Psoas muscle (tissue), 8 donors: ENCODE data around the gene CPNE1. TPM values are rescaled to one million over a fixed set of nuclear protein-coding genes. Genes with fewer than 3 reads are reported as not detected.
A peak's percentile ranks its signal among the peaks of the same experiment; 100 is the strongest.

ENCODE experiments used
- ATAC-seq, 4 donors: fragments of 200-7000 bp; cut with Tn5 transposase; one replicate each; pipeline ENCODE4 v1.9.1; 2020; ENCODE audit warnings: moderate library complexity in 3 of 4, mild to moderate bottlenecking in 2 of 4
- DNase-seq, 2 donors: peaks; one replicate each; pipeline ENCODE4 v3.0.0-alpha.2; 2020
- H3K27ac ChIP-seq: fragments of 200-600 bp; one replicate; pipeline ENCODE4 v1.8.0; 2022
- H3K27me3 ChIP-seq, 3 donors: fragments of 200-600 bp in 1 of 3; one replicate each; pipeline versions ENCODE4 v1.6.1 to v1.8.0; 2013 to 2022; ENCODE audit warnings: low read length in 2 of 3, mild to moderate bottlenecking in 2 of 3, moderate library complexity in 1 of 3; ENCODE audit not compliant: insufficient read depth in 3 of 3
- H3K36me3 ChIP-seq, 2 donors: fragments of 200-600 bp in 1 of 2; one replicate each; pipeline versions ENCODE4 v1.6.1 to v1.8.0; 2013 to 2022; ENCODE audit warnings: low read depth in 1 of 2, mild to moderate bottlenecking in 1 of 2, moderate library complexity in 1 of 2; ENCODE audit not compliant: insufficient read depth in 1 of 2
- H3K4me1 ChIP-seq: fragments of 200-600 bp; one replicate; pipeline ENCODE4 v1.8.0; 2022
- H3K4me3 ChIP-seq: fragments of 200-600 bp; one replicate; pipeline ENCODE4 v1.8.0; 2022; ENCODE audit warnings: mild to moderate bottlenecking
- H3K9me3 ChIP-seq: fragments of 200-600 bp; one replicate; pipeline ENCODE4 v1.8.0; 2022
- WGBS, 3 donors: extraction: QIAGEN DNeasy Blood & Tissue Kit; methylation state at CpG; one replicate each; pipeline versions ENCODE4 v1.1.6 to v1.1.7; 2013; 5-methylcytosine and 5-hydroxymethylcytosine counted together
- intact Hi-C, 2 donors: fragments of 100-400 bp; cut with DNase I; formaldehyde crosslinking; loops; one replicate each; pipeline versions ENCODE4 v1.11.0 to v1.14.2; 2022
- polyA plus RNA-seq, 3 donors: library from polyadenylated mRNA; stranded (reverse); fragments of 200-250 nt; gene quantifications; one replicate each; pipeline ENCODE4 v1.2.3, GENCODE V29; 2013
- total RNA-seq, 4 donors: library from RNA; stranded (reverse); fragmentation: NEBNext Ultra II Directional in 2 of 4; extraction: Animal tissue kit (Norgen Biotek cat#: 25700) in 2 of 4; gene quantifications; one replicate each; pipeline versions ENCODE4 v1.2.1 to v1.2.4, GENCODE V29; 2021 to 2023
- TF ChIP-seq, protein P1 (sequence below): fragments of 200-600 bp; IDR thresholded peaks from one replicate; pipeline ENCODE4 v1.8.0; 2022; ENCODE audit warnings: antibody characterized with exemption
- donor health status: healthy with polysubstance abuse.
- donor health status: DM: no; HTN: no; CAD: no; lungs with moderate emphysema.
- donor health status: Bipolar disorder and iron deficiency.
- donor health status: healthy.
- donor health status: DM: yes; HTN: yes; CAD: no.
- donor health status: DM: no; HTN: no; CAD: no.
- donor health status: DM: no; HTN: no; CAD: no.
- donor health status: DM: yes; HTN: yes; CAD: no.

CPNE1 gene
- total and polyA plus RNA-seq, 7 donors: 55.9 to 75.4 (median 62.1) TPM

DNA sequence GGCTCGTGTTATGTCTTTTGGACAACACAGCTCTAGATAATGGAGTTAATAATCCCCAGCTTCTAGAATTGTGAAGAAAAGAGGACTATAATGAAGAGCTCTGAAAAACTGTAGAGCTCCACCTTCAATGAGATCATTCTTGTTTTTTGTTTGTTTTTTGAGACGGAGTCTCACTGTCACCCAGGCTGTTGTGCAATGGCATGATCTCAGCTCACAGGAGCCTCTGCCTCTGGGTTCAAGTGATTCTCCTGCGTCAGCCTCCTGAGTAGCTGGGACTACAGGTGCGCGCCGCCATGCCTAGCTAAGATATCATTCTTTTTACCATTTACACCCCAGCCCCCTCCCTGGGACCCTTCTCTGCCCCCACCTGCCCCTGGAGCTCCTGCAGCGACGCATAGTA lies 86.2 kb downstream of the CPNE1 start:
- ATAC-seq (no peak), DNase-seq (peak in 1 of 2 donors; percentile 12)
- Histone ChIP-seq H3K36me3 (no peaks in the 10 kb centered on the region), H3K9me3 (no peaks in the 10 kb centered on the region), H3K4me1 (no peaks in the 10 kb centered on the region), H3K4me3 (no peak overlapping the region), H3K27me3 (no peaks in the 10 kb centered on the region), H3K27ac (no peak overlapping the region)
- 81 to 87% (median 84%) methylated on average over 8 of the region's 8 CpGs for WGBS, 3 donors
- TF ChIP-seq, protein P1, sequence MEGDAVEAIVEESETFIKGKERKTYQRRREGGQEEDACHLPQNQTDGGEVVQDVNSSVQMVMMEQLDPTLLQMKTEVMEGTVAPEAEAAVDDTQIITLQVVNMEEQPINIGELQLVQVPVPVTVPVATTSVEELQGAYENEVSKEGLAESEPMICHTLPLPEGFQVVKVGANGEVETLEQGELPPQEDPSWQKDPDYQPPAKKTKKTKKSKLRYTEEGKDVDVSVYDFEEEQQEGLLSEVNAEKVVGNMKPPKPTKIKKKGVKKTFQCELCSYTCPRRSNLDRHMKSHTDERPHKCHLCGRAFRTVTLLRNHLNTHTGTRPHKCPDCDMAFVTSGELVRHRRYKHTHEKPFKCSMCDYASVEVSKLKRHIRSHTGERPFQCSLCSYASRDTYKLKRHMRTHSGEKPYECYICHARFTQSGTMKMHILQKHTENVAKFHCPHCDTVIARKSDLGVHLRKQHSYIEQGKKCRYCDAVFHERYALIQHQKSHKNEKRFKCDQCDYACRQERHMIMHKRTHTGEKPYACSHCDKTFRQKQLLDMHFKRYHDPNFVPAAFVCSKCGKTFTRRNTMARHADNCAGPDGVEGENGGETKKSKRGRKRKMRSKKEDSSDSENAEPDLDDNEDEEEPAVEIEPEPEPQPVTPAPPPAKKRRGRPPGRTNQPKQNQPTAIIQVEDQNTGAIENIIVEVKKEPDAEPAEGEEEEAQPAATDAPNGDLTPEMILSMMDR: no peak
- intact Hi-C loops: no loop called here

DNA sequence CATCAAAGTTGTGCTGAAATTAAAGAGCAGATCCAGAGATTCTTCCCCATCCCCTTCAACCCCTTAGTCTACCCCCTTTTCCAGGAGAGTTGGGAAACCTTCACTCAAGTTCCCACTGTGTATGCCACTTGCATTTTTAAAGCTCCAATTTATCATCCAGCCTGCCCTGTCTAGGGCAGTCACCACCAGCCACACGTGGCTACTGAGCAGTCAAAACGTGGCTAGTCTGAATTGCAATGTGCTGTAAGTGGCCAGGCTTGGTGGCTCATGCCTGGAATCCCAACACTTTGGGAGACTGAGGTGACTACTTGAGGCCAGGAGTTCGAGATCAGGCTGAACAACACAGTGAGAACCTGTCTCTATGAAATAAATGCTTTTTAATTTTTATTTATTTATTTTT lies 87.9 kb downstream of the CPNE1 start:
- intact Hi-C loops: no loop called here

More for the DNA sequence above, 87.9 kb downstream of the CPNE1 start:
- no peaks in the 10 kb centered on the region for H3K36me3 ChIP-seq
- no peaks in the 10 kb centered on the region for H3K27me3 ChIP-seq
- WGBS, 3 donors: 47 to 58% (median 50%) methylated on average over 3 of the region's 3 CpGs
- no peak overlapping the region for H3K4me3 ChIP-seq
- peak in 1 of 2 donors; percentile 7 for DNase-seq
- no peak for ATAC-seq
- no peaks in the 10 kb centered on the region for H3K9me3 ChIP-seq
- no peak overlapping the region for H3K27ac ChIP-seq
- no peaks in the 10 kb centered on the region for H3K4me1 ChIP-seq
- TF ChIP-seq, protein P1: no peak

Other genes starting within 250 kb of the CPNE1 start
- gene GDF5, start 226.7 kb downstream of the CPNE1 start, total RNA-seq: 1 to 10 TPM in 1 of 4 donors, under 1 TPM in 2, not detected in 1; 0.13 to 1.1 (median 0.22) TPM
- gene GDF5, start 226.7 kb downstream of the CPNE1 start, polyA plus RNA-seq: under 1 TPM in 2 of 3 donors, not detected in 1; 0.03 to 0.13 TPM
- 10 to 100 TPM; 17.0 to 19.3 (median 17.6) TPM for gene CEP250, start 209.3 kb downstream of the CPNE1 start, total RNA-seq
- gene CEP250, start 209.3 kb downstream of the CPNE1 start, polyA plus RNA-seq: 10 to 100 TPM in 1 of 3 donors, 1 to 10 TPM in 2; 4.2 to 13.2 (median 7.4) TPM
- not detected for gene C20orf173, start 135.2 kb downstream of the CPNE1 start, total RNA-seq
- not detected for gene C20orf173, start 135.2 kb downstream of the CPNE1 start, polyA plus RNA-seq
- 10 to 100 TPM; 61.7 to 71.6 (median 64.6) TPM for gene ERGIC3, start 122.8 kb downstream of the CPNE1 start, total RNA-seq
- 10 to 100 TPM; 67.9 to 83.5 (median 78.1) TPM for gene ERGIC3, start 122.8 kb downstream of the CPNE1 start, polyA plus RNA-seq
- 1 to 10 TPM; 1.1 to 2.1 (median 1.4) TPM for gene SPAG4, start 49.1 kb downstream of the CPNE1 start, total RNA-seq
- 1 to 10 TPM in 1 of 3 donors, under 1 TPM in 2; 0.49 to 1.1 (median 0.61) TPM for gene SPAG4, start 49.1 kb downstream of the CPNE1 start, polyA plus RNA-seq
- 10 to 100 TPM; 20.8 to 61.5 (median 45.5) TPM for gene RBM12, start within 50 bp of the CPNE1 start, total RNA-seq
- gene RBM12, start within 50 bp of the CPNE1 start, polyA plus RNA-seq: 10 to 100 TPM in 1 of 3 donors, 1 to 10 TPM in 2; 5.3 to 22.5 (median 8.8) TPM
- 10 to 100 TPM; 23.6 to 45.0 (median 40.3) TPM for gene NFS1, start 34.5 kb upstream of the CPNE1 start, total RNA-seq
- gene NFS1, start 34.5 kb upstream of the CPNE1 start, polyA plus RNA-seq: 10 to 100 TPM; 19.8 to 35.2 (median 26.1) TPM
- 100 to 1,000 TPM; 133 to 172 (median 143) TPM for gene ROMO1, start 34.5 kb upstream of the CPNE1 start, total RNA-seq
- 100 to 1,000 TPM; 253 to 379 (median 323) TPM for gene ROMO1, start 34.5 kb upstream of the CPNE1 start, polyA plus RNA-seq
- 100 to 1,000 TPM in 3 of 4 donors, 10 to 100 TPM in 1; 93.0 to 171 (median 139) TPM for gene RBM39, start 77.4 kb upstream of the CPNE1 start, total RNA-seq
- 100 to 1,000 TPM; 115 to 151 (median 123) TPM for gene RBM39, start 77.4 kb upstream of the CPNE1 start, polyA plus RNA-seq
- 10 to 100 TPM; 57.7 to 97.9 (median 68.4) TPM for gene PHF20, start 107.1 kb upstream of the CPNE1 start, total RNA-seq
- gene PHF20, start 107.1 kb upstream of the CPNE1 start, polyA plus RNA-seq: 10 to 100 TPM; 32.1 to 95.7 (median 58.6) TPM